DMS153 treated with DMSO at 0.1 percent for 48 hours (cell line): ENCODE data around the gene SLC35G1.
A peak's percentile ranks its signal among the peaks of the same experiment; 100 is the strongest.

Experiments
- DNase-seq: peaks from one replicate; lab custom pipeline; 2025; ENCODE audit not compliant: unreplicated experiment; lab: John Stamatoyannopoulos, UW

Gene SLC35G1

DNA sequence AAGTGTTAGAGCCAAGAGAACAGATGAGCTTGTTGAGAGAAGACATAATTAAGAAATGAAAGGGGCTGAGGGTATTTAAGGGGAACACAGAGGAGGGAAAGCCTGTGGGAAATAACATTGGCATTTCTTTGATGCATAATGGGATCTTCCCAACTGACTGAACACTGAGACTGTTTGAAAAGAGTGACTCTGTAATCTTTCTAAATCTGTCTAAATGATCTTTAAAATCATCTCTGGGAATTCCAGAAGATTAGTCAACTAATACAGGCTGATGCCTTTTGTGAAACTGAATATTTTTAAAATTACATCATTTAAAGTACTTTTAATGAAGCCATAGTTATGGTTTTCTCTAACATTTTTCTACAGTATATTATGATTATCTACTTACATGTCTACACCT lies 17.4 kb upstream of the SLC35G1 start:
- DNase-seq, result no peak

DNA sequence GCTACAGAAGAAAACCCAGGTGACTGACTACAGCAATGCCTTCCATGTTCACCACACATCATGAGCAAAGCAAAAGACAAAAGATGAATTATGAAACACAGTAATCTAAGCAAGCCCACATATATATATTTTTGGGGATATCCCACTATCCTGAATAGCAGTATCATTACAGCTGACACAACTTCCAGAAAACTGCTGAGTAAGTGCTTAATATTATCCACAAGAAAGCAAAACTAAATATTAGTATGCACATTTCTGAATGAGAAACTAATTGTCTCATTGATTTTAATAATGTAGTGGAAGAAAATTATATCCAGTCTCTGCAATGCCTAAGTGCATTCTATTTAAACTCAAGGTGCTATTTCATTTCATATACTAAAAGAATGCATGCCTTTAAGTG lies 14.5 kb upstream of the SLC35G1 start:
- no peak for DNase-seq

DNA sequence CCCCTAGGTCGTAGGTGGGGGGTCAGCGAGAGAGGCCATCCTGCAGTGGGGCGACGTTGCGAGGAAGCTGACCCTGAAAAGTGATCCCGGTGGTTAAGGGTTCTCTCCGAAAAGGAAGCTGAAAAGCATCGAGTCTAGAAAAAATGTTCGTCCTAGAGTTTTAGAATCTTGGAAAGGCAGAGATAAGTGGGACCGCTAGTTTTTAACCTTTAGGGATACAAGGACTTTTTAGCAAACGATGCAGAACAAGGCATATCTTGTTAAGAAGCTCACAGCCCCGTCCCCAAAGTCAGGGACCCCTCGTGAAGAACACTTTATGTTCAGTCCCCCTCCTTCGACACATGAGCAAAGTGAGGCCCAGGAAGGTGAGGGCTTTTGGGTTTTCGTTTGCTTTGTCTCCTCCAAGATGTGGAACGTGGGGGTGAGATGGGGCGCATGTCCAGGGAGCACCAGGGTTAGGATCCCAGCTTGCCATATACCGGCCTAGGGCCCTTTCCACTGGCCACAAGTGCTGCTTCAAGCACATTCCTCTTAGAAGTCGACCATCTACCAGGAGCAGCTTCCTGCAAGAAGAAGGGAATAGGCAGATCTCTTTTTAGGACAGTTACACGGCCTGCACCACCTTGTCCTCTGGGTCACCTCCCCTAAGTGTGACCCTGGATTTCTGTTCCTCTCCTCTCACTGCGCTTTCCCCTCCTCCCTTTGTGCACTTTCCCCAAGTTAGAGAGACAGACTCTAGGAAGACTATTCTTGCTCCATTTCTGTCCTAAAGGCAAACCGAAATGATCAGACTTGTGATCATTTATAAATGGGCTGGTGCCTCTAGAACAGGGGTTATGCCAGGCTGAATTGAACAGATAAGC lies 969 bp downstream of the SLC35G1 start:
- no peak for DNase-seq

DNA sequence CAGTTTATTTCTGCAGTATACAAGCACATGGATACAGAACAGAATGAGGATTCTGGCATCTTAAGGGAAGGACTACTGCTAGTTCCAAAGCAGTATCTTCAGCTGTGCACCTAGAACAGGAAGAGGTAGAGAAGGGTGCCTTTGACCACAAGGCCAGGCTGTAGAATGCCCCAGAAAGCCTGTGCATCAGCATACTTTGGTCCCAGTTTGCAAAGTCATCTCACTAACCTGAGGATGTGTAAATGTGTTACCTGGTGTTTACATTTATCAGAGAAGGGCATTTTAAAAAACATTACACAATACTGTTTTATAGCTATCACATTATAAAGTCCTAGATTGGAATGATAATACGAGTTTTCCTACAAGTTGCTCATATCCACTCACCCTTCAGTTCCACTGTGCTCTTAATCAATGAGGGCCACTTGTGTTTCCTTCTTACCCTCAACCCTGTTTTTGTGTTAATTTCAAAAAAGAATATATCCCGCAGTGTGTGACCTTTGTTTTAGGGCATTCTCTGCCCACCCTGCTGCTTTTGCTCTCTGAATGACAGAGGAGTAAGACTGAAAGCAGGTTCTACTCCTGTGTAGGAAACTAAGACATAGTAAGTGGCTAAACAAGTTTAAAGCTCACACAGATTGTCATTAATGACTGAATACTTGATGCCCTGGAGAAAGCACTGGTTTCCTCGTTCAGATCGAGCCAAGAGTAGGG lies 3.4 kb downstream of the SLC35G1 start:
- DNase-seq, result no peak

DNA sequence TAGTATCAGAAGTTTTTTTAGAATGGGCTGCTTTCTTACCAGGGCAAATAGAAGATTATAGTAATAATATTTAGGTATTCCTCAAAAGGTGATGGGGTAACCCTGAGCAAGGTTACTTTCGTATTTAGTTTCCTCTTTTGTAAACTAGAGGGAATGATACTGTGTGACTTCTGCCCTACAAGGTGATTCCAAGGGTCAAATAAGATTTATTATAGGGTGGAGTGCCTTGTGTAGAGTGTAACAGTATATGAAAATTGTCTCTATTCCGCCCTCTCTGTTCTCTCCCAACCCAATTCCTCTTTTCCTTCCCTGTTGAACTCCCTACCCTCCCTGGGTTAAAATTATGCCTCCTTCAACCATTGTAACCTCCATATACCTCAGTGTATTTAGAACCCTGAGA lies 5.3 kb downstream of the SLC35G1 start:
- no peak for DNase-seq

DNA sequence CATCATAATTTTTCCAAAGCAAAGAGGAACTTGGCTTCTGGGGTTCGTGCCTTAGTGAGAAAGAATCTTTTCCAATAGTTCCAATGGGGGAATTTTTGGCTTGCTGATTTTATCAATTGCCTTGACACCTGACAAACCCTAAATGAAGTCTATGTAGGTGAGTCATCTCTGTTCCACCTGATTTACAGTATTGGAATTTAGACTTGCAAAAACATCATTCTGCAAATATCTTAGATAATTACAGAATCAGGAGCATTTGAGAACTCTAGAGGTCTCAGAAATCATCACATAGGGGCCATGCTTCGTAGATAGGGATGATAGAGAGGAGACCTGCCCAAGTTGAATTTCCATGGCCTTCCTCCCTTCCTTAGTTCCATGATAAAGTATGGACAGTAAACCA lies 9.3 kb downstream of the SLC35G1 start:
- DNase-seq, result no peak

DNA sequence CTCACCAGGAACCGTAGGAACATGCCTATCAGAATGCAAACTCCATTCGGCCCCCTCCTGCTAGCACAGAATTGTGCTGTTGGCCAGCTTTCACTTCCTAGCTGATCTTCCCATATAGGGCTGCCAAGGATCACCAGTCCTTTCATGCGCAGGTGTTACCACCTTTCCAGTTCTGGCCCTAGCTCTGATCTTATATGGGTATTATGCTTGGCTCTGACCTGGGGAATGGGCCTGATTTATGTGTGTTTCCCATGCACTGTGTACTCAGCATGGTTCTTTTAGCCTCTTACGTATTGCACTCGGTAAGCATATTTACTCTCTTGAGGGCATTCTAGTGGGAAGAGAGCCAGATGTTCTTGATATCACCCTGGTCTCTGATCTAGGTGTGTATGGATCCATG lies 11.1 kb downstream of the SLC35G1 start:
- DNase-seq, result no peak

DNA sequence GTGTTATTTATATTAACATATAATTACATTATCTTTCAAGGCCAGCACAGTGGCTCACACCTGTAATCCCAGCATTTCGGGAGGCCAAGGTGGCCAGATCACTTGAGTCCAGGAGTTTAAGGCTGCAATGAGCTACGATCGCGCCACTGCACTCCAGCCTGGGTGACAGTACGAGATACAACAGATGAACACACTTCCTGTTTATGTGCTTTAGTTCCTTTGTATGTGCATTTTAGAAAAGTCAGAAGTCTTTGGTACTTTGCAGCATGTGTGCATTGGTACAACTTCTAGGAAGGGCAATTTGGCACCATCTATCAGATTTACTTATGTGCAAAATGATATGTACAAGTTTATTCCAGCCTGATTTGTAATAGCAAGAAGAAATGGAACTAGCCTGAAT lies 13.3 kb downstream of the SLC35G1 start:
- no peak for DNase-seq

DNA sequence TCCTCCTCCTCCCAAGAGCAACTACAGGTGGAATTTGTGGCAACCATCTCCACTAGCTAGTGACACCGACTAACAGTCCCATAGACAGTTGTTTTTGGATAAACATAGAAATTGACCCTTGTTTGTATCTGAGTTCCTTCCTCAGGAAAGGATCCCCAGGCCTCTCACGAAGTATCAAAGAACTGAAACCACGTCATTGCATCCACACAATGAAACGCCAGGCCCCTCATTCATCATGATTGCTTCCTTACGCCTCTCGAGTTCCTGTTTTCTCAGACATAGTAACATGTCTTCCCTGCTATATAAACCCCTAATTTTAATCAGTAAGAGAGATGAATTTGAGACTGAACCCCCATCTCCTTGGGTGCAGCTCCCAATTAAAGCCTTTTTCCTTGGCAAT lies 18.1 kb downstream of the SLC35G1 start:
- DNase-seq, result no peak

DNA sequence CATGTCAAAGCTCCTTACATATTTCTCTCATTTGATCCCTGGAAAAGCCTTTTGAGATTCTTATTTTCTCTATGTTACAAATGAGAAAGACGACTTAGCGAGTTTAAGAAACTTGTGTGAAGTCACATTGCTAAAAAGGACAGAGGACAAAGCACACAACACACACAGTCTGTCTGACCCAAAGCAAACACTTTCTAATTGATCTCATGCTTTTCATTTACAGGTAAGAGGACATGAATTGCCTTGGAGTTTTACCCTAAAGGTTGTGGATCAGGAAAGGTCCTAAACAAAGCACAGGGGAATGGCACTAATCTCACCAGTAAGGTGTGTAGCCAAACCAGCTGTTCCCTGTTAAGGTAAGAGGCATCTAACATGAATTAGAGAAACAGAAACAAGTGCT lies 18.7 kb downstream of the SLC35G1 start:
- DNase-seq, result no peak

DNA sequence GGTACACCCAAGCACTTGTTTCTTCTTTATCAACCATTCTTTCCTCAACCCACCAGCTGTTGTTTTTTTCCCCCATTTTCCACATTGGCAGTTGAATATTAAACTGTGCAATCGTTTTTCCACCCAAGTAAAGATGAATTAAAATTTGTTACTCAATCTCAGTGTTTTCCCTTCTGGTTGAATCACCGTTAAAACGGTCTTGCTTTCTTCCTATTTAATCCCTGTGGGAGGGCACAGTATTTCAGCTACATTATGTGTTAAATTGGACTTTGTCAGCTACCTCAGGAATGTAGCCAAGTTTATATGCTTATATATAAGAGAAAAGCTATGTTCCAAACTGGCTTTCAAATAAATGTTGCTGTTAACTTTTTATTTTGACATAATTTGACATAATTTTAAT lies 19.9 kb downstream of the SLC35G1 start:
- DNase-seq, result no peak

DNA sequence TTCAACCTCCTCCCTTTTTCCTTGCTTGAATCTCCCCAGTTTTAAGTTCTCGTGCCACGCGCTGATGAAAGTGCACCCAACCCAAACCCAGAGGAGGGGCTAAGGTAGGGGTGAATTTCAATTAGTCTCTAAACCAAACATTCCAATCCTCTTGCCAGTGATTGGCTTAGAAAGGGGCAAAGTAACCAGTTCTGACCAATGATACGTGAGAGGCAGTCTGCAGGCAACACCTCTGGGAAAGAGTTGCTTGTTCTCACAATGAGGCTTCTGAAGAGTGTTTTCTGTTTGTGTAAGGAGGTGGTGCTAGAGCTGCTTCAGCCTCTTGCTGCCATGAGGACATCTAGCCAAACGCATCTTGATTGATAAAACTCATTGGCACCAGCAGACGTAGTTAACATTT lies 21.8 kb downstream of the SLC35G1 start:
- DNase-seq, result no peak

DNA sequence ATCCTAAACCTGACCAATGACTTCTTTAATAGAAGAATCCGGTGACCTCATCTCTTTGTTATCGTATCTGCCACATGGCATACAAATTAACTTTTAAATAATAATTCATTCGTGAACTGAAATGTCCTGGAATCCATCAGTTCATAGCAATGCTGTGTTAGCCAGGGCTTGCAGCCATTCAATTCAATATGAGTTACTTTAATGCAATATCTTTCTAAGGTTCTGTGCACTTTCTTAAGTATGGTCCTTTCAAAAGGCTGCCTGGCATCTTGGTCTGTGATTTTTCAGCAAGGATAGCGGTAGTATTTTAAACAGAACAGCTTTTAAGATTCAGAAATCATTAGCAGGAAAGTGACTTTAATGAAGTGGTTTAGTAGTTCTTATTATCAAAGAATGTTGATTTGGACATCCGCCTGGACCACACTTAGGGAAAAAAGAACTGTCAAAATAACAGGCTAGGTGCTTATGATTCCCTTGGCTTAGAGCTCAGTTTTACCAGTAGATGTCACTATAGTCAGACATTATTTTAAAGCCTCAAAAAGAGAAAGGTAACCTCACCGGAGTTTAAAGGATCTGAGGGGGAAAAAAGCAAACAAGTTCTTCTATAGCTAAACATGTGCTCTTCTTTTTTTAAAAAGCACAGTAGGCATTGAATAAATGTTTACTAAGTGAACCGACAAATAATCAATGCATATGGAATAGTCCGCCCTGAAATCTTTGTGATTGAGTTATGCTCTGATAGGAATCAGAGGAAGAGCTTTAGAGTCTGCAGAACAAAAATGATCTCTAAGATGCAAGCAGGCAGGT lies 22.7 kb downstream of the SLC35G1 start:
- peak; percentile 61 for DNase-seq

DNA sequence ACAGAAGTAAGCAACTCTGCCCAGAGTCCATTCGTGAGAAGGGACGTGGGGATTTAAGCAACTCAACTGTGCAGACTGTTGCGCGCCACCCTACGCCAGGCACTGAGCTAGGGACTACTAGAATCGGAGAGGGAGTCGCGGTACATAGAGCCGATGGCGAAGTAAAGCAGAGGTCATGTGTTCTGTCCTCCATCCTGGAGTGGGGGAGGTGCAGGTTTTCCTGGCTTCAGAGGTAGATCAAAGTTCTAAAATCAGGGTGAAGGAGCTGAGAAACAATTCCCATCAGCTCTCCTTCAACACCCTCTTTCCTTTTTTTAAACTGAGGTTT lies 23.2 kb downstream of the SLC35G1 start:
- no peak for DNase-seq

DNA sequence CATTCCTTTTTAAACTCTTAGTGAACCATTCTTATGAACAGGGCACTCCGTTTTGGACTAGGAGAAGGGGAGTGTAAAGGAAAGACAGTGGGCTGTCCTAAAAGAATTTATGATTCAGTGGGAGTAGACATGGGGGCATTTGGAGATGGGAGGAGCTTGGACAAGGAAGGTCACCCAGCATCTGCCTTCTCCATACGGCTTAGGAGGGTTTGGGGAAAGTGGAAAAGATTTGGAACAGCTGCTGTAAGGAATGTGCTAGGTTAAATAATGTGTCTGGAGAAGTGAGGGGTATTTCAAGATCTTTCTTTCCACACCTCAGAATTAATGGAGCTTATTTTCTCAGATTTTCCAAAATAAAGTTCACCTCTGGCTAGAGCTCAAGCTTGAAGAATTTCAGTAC lies 24.0 kb downstream of the SLC35G1 start:
- DNase-seq, result no peak

DNA sequence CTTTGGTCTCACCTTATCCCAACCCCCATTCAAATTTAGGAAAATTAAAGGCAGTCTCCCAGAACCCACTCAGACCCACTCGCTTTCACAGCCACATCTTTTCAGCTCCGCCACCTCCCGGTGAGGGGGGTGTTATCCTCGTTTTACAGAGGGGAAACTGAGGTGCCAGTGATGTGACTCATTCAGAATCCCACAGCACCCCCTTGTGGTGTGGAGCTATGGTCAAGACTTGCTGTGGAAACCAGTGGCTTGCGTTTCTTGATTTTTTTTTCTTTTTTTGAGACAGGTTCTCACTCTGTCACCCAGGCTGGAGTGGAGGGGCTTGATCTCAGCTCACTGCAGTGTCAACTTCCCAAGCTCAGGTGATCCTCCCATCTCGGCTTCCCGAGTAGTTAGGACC lies 27.6 kb downstream of the SLC35G1 start:
- no peak for DNase-seq

DNA sequence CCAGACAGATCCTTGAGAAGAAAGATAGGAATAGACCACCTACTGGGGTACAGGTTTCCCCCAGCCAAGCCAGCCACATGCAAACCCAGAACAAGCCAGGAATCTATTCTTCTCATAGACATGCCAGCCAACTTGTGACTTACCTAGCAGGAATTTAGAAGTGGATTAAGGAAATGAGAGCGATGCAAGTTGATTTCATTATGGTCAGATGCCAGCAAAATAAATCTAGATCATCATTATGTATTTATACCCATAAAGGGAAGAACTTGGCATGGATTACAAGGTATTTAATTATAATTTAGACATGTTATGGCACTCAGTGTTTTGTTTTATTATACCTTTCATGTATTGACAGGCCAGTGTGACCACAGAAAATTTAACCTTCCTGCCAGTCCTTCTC lies 32.8 kb downstream of the SLC35G1 start:
- no peak for DNase-seq

DNA sequence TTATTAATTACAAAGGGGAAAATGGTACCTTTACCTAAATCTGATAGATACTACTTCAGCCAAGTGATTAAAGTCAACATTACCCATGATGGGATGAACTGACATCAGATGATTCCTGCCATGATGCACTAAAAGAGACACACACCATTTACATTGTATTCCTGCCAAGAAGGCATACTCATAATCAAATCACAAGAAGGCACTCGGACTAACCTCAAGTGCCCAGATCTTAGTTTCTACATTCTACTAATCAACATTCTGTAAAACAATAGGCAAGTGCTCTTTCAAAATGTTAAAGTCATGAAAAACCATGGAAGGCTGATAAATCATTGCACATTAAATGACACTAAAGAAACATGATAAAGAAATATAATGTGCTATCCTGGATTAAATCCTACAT lies 44.4 kb downstream of the SLC35G1 start:
- no peak for DNase-seq

DNA sequence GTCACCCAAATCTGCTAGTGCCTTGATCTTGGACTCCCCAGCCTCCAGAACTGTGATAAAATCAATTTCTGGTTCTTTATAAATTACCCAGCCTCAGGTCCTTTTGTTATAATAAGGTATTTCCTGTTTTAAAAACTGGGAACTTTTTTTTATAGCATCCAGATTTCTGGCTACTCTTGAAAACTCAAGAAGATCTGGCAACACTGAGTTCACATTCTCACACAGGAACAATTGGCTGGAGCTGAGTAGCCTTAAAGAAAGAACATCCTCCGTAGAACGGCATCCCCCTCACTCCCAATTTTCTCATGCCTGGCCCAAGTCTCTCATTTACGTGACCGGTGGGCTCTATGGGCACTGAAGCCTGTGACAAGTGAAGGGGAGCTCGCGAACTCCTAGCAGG lies 47.1 kb downstream of the SLC35G1 start:
- no peak for DNase-seq

DNA sequence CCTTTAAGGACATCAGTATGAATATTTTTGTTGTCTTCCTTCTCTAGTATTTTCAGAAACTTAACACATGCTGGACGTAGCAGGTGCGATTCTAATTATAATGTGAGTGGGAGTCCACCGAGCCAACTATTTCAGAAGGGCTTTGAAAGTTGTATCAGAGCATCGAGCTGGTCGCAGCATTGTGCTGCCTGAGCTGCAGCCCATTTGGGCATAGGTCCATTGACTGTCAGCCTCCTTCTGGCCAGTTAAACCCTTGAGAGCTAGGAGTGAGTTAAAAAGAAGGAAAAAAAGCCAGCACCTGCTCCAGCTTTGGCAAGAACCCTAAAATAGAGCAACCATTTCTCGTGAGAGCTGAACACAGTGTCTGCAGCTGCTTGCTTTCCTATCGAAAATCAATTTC lies 47.8 kb downstream of the SLC35G1 start:
- DNase-seq, result no peak

DNA sequence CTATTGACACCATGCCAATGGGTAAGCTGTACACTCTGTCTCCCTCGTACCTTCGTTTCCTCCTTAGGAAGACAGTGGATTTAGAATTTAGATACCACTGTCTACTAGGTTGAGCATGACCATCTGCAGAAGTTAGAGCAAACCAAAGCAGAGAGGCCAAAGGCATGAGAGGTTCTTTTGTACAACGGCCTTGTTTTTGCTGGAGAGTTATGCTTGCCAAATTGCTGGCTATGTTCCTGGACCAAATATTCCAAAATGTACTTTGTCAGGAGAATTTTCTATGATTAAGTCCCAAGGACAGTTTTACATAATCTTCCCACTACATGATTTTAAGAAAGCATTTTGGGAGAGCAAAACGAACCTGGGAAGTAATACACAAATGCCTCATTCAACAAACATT lies 52.0 kb downstream of the SLC35G1 start:
- no peak for DNase-seq

DNA sequence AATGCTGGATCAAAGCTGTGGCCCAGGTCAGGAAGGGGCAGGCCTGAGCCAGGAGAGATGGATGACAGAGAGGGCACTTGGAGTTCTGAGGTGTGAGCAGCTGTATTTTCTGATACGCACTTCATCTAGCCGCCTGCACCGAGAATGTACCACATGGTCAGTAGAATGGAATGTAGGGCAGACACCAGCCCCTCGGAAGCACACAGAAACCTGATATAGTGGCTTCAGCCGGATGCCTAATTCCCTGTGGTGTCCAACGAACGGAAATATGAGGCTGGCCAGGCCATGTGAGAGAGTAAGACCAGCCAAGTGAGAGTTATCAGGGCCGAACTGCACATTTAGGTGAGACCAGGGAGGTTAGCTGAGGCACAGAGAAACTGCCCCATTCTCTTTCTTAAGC lies 53.3 kb downstream of the SLC35G1 start:
- no peak for DNase-seq
